ENCODE results near the gene USH1C. TPM values are rescaled to one million over a fixed set of nuclear protein-coding genes. Genes with fewer than 3 reads are reported as not detected.

The USH1C gene
- total RNA-seq, 1 donor from 2014 or later, result not detected

- no peak for ATAC-seq
- Histone ChIP-seq H3K9me3 (no peaks in the 10 kb centered on the region), H3K36me3 (no peaks in the 10 kb centered on the region), H3K4me1 (no peaks in the 10 kb centered on the region), H3K27me3 (no peaks in the 10 kb centered on the region), H3K4me3 (no peak overlapping the region), H3K27ac (no peak overlapping the region)
- TF ChIP-seq CTCF (IDR thresholded peaks at IDR 0.05), result no peak
- no peak for DNase-seq
- intact Hi-C loops (cut with DNase I), result no loop called here
Observed at GRCh38 chr11:17460406-17460805, 83.8 kb downstream of the USH1C start.

GRCh38 chr11:17459236-17459896 is 84.8 kb downstream of the USH1C start:
- intact Hi-C loops (cut with DNase I), result no loop called here
- ATAC-seq (no peak), DNase-seq (no peak)
- Histone ChIP-seq H3K27me3 (no peaks in the 10 kb centered on the region), H3K4me3 (no peak overlapping the region), H3K4me1 (no peaks in the 10 kb centered on the region), H3K27ac (no peak overlapping the region), H3K9me3 (no peaks in the 10 kb centered on the region), H3K36me3 (no peaks in the 10 kb centered on the region)
- TF ChIP-seq CTCF (IDR thresholded peaks at IDR 0.05), result no peak

- no peak for TF ChIP-seq CTCF (IDR thresholded peaks at IDR 0.05)
- H3K9me3 ChIP-seq, result no peaks in the 10 kb centered on the region
- H3K27ac ChIP-seq, result no peak overlapping the region
- no peak for ATAC-seq
- H3K36me3 ChIP-seq, result no peaks in the 10 kb centered on the region
- no peak for DNase-seq
- intact Hi-C loops (cut with DNase I), result no loop called here
- no peaks in the 10 kb centered on the region for H3K27me3 ChIP-seq
- H3K4me1 ChIP-seq, result no peaks in the 10 kb centered on the region
- no peak overlapping the region for H3K4me3 ChIP-seq
Observed at GRCh38 chr11:17458268-17458667, 85.9 kb downstream of the USH1C start.

GRCh38 chr11:17457396-17458173 is 86.6 kb downstream of the USH1C start:
- no peak for TF ChIP-seq CTCF (IDR thresholded peaks at IDR 0.05)
- Histone ChIP-seq H3K27ac (no peak overlapping the region), H3K9me3 (no peaks in the 10 kb centered on the region), H3K36me3 (no peaks in the 10 kb centered on the region), H3K4me3 (no peak overlapping the region), H3K27me3 (no peaks in the 10 kb centered on the region), H3K4me1 (no peaks in the 10 kb centered on the region)
- ATAC-seq, result no peak
- no peak for DNase-seq
- intact Hi-C loops (cut with DNase I), result no loop called here

- no peak overlapping the region for H3K27ac ChIP-seq
- no peaks in the 10 kb centered on the region for H3K9me3 ChIP-seq
- no peak for ATAC-seq
- intact Hi-C loops (cut with DNase I), result no loop called here
- no peaks in the 10 kb centered on the region for H3K36me3 ChIP-seq
- DNase-seq, result no peak
- no peaks in the 10 kb centered on the region for H3K4me1 ChIP-seq
- H3K4me3 ChIP-seq, result no peak overlapping the region
- TF ChIP-seq CTCF (IDR thresholded peaks at IDR 0.05), result no peak
- H3K27me3 ChIP-seq, result no peaks in the 10 kb centered on the region
Observed at GRCh38 chr11:17452668-17453067, 91.5 kb downstream of the USH1C start.
